ENCODE results near the gene LRRC56.

- no peak for TF ChIP-seq CTCF (IDR thresholded peaks at IDR 0.05)
- TF ChIP-seq POLR2A (IDR thresholded peaks at IDR 0.05): no peak
These were observed 29.8 kb downstream of the LRRC56 start for GRCh38 chr11:567011-567628.

All from heart left ventricle (tissue), 13 donors.